HFF-Myc (cell line): ENCODE results near the gene DEFB132.

Experiments
- DNase-seq: peaks from one replicate; pipeline ENCODE4 v3.0.0-alpha.2; 2011; ENCODE audit warnings: low read depth; ENCODE audit errors: extremely low read depth
- H3K4me3 ChIP-seq: replicated peaks from 2 replicates; pipeline ENCODE4 v1.5.1; 2011; ENCODE audit warnings: low read depth, mild to moderate bottlenecking, control low read depth, low read length
- CTCF ChIP-seq: IDR thresholded peaks from 2 replicates; pipeline ENCODE4 v1.5.1; 2012; ENCODE audit warnings: mild to moderate bottlenecking, low read depth, low read length, control low read depth; ENCODE audit errors: missing control alignments

DEFB132 gene

DNA sequence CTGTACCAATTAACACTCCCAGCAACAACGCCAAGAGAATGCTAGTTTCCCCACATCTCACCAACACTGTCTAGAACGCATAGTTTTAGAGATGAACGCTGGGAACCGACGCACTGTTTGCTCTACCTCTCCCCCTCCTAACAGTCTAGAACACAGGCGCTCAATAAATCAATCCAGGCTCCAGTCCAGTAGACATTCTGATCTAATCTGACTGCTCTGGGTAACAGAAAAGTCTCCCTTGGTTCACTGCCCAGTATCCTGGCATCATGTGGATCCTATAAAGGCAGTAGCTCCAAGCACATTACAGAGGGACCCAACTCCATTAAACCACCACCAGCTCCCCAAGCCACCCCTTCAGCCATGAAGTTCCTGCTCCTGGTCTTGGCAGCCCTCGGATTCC, at the start of gene DEFB132:
Gene DEFB132 (plus strand): TSS at position 306 of the 400 bp plus-strand sequence. CDS start 55 bp downstream, at position 361.
- no peak for DNase-seq
- H3K4me3 ChIP-seq = no peak within 1 kb of the TSS
- TF ChIP-seq CTCF = no peak

DNA sequence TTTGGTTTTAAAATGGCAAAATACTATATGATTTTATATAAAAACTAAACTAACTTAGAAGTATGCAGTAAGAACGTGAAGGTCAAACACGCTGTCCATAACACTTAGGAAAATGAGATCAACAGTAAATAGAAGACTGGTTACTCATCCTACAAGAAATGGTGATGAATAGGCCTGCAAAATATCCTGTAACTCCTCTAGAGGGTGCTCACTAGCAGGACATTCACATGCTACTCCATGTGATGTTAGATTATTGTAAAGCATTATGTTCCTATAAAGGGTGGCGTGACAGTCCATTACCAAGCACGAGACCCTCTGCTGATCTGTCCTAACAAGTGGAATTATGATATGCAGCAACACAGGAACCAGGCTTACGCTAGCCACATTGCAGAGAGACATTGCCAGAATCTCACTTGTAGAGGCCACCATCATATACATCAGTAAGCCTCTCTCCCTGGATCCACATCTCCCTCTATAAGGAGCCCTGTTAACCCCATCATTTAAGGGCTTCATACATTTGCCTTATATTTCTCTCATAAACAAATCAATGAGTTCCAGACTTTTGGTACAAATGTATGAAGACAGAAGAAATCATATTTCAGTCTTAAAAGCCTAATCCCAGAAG, 48.5 kb upstream of the DEFB132 start:
- peak; percentile 51 for TF ChIP-seq CTCF
- peak; percentile 35 for DNase-seq
- H3K4me3 ChIP-seq = no peak overlapping the region

DNA sequence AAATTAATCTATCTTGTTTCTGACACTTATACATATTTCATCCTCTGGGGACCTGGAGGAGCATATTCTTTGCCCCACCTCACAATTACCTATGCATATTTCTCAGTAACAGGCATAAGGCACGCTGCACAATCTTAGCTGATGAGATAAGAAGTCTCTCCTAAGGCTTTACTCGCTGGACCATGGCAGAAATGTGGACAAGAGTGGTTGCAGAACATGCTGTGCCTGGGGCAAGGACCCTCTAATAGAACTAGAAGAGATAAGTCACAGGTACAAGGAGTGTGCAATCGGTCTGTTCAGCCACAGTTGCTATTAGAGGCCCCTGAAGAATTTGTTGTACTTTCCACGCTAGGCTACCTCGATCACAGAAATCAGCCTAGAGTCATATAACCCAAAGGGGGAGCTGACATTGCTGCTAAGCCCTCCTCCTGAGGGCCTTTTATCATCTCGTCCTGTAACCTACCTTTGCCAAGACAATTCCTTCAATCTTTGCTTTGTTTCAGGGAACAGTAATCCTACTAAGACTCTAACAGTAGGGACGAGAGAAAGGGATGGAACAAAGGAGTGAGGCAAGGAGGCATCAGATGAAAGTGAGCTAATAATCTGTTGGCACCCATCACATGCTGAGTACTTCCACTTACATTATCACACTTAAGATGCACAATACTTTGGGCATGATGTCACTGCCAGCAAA, 46.6 kb upstream of the DEFB132 start:
- no peak overlapping the region for H3K4me3 ChIP-seq
- TF ChIP-seq CTCF = no peak
- DNase-seq = no peak

DNA sequence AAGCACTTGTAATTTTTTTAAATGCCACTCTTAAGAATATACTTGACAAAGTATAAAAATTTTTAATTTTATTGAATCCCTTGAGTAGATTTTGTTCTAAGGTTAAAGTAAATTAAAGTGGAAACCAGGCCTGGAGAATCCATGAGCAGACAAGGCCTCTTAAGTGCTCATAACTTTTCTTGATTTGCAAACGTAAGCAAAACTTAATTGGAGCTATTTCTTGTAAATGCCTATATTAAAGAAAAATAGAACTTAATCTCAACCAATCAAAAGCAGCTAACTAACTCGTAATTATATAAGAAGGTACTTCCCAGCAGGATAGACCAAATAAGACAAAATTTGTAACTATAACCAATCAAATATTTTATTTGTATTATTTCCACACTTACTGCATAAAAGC, 43.1 kb upstream of the DEFB132 start:
- no peak overlapping the region for H3K4me3 ChIP-seq
- TF ChIP-seq CTCF = no peak
- no peak for DNase-seq

- no peak for DNase-seq
- TF ChIP-seq CTCF = no peak
- H3K4me3 ChIP-seq = no peak overlapping the region
These were observed 41.7 kb upstream of the DEFB132 start for GRCh38 chr20:215796-216195.

GRCh38 chr20:217266-217665, 40.3 kb upstream of the DEFB132 start:
- H3K4me3 ChIP-seq = no peak overlapping the region
- DNase-seq = no peak
- no peak for TF ChIP-seq CTCF
